ENCODE results near the gene BTBD3. TPM values are rescaled to one million over a fixed set of nuclear protein-coding genes. Genes with fewer than 3 reads are reported as not detected.

The BTBD3 gene
- total and polyA plus RNA-seq, 4 donors: 3.0 to 13.1 (median 8.4) TPM

GRCh38 chr20:11965602-11966001 lies 47.9 kb downstream of the BTBD3 start:
- Histone ChIP-seq H3K36me3 (ENCODE audit: control insufficient read depth in 4 of 4, insufficient read depth in 3 of 4, low read depth in 1 of 4, low read length in 3 of 4) (no peaks in the 10 kb centered on the region), H3K27me3 (ENCODE audit: control insufficient read depth in 4 of 4, insufficient read depth in 4 of 4, low read length in 3 of 4) (no peaks in the 10 kb centered on the region), H3K4me3 (ENCODE audit: low read depth in 1 of 3, low read length in 3 of 3) (no peak overlapping the region), H3K9ac (ENCODE audit: low read depth in 1 of 2, low read length in 2 of 2) (no peak overlapping the region), H3K9me3 (ENCODE audit: control insufficient read depth in 4 of 4, low read length in 3 of 4) (no peaks in the 10 kb centered on the region), H3K4me1 (ENCODE audit: control insufficient read depth in 4 of 4, insufficient read depth in 4 of 4, low read length in 3 of 4) (no peaks in the 10 kb centered on the region), H3K27ac (ENCODE audit: low read depth in 1 of 2, low read length in 2 of 2) (no peak overlapping the region)
- DNase-seq (ENCODE audit: low spot score): no peak
- 89% methylated on average over 1 of the region's 1 CpG for WGBS
- TF ChIP-seq, protein P1, sequence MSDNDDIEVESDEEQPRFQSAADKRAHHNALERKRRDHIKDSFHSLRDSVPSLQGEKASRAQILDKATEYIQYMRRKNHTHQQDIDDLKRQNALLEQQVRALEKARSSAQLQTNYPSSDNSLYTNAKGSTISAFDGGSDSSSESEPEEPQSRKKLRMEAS (IDR thresholded peaks at IDR 0.05): no peak

DNA sequence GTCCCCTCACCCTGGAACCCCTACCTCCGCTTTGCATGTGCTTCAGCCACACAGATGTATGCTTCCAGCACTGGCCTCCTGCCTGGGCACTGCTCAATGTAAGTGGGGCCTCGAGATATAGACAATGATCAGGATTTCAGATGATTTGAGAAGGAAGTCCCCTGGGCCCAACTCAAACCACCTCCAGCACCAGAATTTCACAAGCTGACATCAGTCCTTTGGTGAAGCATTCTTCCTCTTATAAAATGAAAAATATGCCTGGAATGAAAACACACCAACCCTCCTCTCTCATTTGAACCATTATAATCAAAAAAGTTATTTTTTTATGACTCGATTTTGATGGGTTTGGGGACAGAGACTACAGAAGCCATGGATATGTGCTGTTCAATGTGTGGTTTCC lies 48.5 kb downstream of the BTBD3 start:
- Histone ChIP-seq H3K9ac (ENCODE audit: low read depth in 1 of 2, low read length in 2 of 2) (no peak overlapping the region), H3K36me3 (ENCODE audit: control insufficient read depth in 4 of 4, insufficient read depth in 3 of 4, low read depth in 1 of 4, low read length in 3 of 4) (no peaks in the 10 kb centered on the region), H3K27me3 (ENCODE audit: control insufficient read depth in 4 of 4, insufficient read depth in 4 of 4, low read length in 3 of 4) (no peaks in the 10 kb centered on the region), H3K4me3 (ENCODE audit: low read depth in 1 of 3, low read length in 3 of 3) (no peak overlapping the region), H3K4me1 (ENCODE audit: control insufficient read depth in 4 of 4, insufficient read depth in 4 of 4, low read length in 3 of 4) (no peaks in the 10 kb centered on the region), H3K9me3 (ENCODE audit: control insufficient read depth in 4 of 4, low read length in 3 of 4) (no peaks in the 10 kb centered on the region), H3K27ac (ENCODE audit: low read depth in 1 of 2, low read length in 2 of 2) (no peak overlapping the region)
- DNase-seq (ENCODE audit: low spot score): no peak
- WGBS: 72% methylated on average over 3 of the region's 3 CpGs
- TF ChIP-seq, protein P1 (IDR thresholded peaks at IDR 0.05): no peak
- TF ChIP-seq SP1 (IDR thresholded peaks at IDR 0.05) (no peak), HNF4G (IDR thresholded peaks at IDR 0.05) (no peak), FOXA1 (IDR thresholded peaks at IDR 0.05) (no peak), EGR1 (IDR thresholded peaks at IDR 0.05; ENCODE audit: low read depth in 2 of 2) (no peak), YY1 (IDR thresholded peaks at IDR 0.05) (no peak), FOXA2 (IDR thresholded peaks at IDR 0.05) (no peak), TAF1 (conservative IDR thresholded peaks at IDR 0.05) (no peak)
- TF ChIP-seq, protein P2, sequence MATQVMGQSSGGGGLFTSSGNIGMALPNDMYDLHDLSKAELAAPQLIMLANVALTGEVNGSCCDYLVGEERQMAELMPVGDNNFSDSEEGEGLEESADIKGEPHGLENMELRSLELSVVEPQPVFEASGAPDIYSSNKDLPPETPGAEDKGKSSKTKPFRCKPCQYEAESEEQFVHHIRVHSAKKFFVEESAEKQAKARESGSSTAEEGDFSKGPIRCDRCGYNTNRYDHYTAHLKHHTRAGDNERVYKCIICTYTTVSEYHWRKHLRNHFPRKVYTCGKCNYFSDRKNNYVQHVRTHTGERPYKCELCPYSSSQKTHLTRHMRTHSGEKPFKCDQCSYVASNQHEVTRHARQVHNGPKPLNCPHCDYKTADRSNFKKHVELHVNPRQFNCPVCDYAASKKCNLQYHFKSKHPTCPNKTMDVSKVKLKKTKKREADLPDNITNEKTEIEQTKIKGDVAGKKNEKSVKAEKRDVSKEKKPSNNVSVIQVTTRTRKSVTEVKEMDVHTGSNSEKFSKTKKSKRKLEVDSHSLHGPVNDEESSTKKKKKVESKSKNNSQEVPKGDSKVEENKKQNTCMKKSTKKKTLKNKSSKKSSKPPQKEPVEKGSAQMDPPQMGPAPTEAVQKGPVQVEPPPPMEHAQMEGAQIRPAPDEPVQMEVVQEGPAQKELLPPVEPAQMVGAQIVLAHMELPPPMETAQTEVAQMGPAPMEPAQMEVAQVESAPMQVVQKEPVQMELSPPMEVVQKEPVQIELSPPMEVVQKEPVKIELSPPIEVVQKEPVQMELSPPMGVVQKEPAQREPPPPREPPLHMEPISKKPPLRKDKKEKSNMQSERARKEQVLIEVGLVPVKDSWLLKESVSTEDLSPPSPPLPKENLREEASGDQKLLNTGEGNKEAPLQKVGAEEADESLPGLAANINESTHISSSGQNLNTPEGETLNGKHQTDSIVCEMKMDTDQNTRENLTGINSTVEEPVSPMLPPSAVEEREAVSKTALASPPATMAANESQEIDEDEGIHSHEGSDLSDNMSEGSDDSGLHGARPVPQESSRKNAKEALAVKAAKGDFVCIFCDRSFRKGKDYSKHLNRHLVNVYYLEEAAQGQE (IDR thresholded peaks at IDR 0.05): no peak
- TF ChIP-seq, protein P3, sequence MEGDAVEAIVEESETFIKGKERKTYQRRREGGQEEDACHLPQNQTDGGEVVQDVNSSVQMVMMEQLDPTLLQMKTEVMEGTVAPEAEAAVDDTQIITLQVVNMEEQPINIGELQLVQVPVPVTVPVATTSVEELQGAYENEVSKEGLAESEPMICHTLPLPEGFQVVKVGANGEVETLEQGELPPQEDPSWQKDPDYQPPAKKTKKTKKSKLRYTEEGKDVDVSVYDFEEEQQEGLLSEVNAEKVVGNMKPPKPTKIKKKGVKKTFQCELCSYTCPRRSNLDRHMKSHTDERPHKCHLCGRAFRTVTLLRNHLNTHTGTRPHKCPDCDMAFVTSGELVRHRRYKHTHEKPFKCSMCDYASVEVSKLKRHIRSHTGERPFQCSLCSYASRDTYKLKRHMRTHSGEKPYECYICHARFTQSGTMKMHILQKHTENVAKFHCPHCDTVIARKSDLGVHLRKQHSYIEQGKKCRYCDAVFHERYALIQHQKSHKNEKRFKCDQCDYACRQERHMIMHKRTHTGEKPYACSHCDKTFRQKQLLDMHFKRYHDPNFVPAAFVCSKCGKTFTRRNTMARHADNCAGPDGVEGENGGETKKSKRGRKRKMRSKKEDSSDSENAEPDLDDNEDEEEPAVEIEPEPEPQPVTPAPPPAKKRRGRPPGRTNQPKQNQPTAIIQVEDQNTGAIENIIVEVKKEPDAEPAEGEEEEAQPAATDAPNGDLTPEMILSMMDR (IDR thresholded peaks at IDR 0.05; ENCODE audit: low read depth, low read length, missing input control): no peak

GRCh38 chr20:11970243-11970836 lies 52.6 kb downstream of the BTBD3 start:
- Histone ChIP-seq H3K9me3 (ENCODE audit: control insufficient read depth in 4 of 4, low read length in 3 of 4) (no peaks in the 10 kb centered on the region), H3K4me1 (ENCODE audit: control insufficient read depth in 4 of 4, insufficient read depth in 4 of 4, low read length in 3 of 4) (no peaks in the 10 kb centered on the region), H3K9ac (ENCODE audit: low read depth in 1 of 2, low read length in 2 of 2) (no peak overlapping the region), H3K4me3 (ENCODE audit: low read depth in 1 of 3, low read length in 3 of 3) (no peak overlapping the region), H3K36me3 (ENCODE audit: control insufficient read depth in 4 of 4, insufficient read depth in 3 of 4, low read depth in 1 of 4, low read length in 3 of 4) (no peaks in the 10 kb centered on the region), H3K27me3 (ENCODE audit: control insufficient read depth in 4 of 4, insufficient read depth in 4 of 4, low read length in 3 of 4) (no peaks in the 10 kb centered on the region), H3K27ac (ENCODE audit: low read depth in 1 of 2, low read length in 2 of 2) (no peak overlapping the region)
- 88% methylated on average over 3 of the region's 3 CpGs for WGBS
- no peak for DNase-seq (ENCODE audit: low spot score)
- TF ChIP-seq FOXA1 (IDR thresholded peaks at IDR 0.05): no peak
- TF ChIP-seq TAF1 (conservative IDR thresholded peaks at IDR 0.05): no peak
- TF ChIP-seq SP1 (IDR thresholded peaks at IDR 0.05): no peak
- TF ChIP-seq, protein P2 (IDR thresholded peaks at IDR 0.05): no peak
- TF ChIP-seq, protein P4, sequence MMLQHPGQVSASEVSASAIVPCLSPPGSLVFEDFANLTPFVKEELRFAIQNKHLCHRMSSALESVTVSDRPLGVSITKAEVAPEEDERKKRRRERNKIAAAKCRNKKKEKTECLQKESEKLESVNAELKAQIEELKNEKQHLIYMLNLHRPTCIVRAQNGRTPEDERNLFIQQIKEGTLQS (IDR thresholded peaks at IDR 0.05): no peak
- TF ChIP-seq RXRA (IDR thresholded peaks at IDR 0.05): no peak
- TF ChIP-seq, protein P5, sequence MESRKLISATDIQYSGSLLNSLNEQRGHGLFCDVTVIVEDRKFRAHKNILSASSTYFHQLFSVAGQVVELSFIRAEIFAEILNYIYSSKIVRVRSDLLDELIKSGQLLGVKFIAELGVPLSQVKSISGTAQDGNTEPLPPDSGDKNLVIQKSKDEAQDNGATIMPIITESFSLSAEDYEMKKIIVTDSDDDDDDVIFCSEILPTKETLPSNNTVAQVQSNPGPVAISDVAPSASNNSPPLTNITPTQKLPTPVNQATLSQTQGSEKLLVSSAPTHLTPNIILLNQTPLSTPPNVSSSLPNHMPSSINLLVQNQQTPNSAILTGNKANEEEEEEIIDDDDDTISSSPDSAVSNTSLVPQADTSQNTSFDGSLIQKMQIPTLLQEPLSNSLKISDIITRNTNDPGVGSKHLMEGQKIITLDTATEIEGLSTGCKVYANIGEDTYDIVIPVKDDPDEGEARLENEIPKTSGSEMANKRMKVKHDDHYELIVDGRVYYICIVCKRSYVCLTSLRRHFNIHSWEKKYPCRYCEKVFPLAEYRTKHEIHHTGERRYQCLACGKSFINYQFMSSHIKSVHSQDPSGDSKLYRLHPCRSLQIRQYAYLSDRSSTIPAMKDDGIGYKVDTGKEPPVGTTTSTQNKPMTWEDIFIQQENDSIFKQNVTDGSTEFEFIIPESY (IDR thresholded peaks at IDR 0.05): no peak
- TF ChIP-seq FOXA2 (IDR thresholded peaks at IDR 0.05): no peak
- no peak for TF ChIP-seq YY1 (IDR thresholded peaks at IDR 0.05)
- TF ChIP-seq GABPA (IDR thresholded peaks at IDR 0.05 in 1 of 2, conservative IDR thresholded peaks at IDR 0.05 in 1 of 2): no peak

Measured in liver (tissue), 9 donors.